NT2/D1 (cell line): ENCODE data around the gene SCTR.

Source experiments
- SUZ12 ChIP-seq: IDR thresholded peaks from 2 replicates; pipeline ENCODE4 v1.6.1; 2011; ENCODE audit not compliant: insufficient read length, insufficient read depth; ENCODE audit errors: extremely low read depth
- YY1 ChIP-seq: IDR thresholded peaks from 2 replicates; pipeline ENCODE4 v1.6.1; 2011; ENCODE audit not compliant: insufficient read length, insufficient read depth
- ZNF274 ChIP-seq: IDR thresholded peaks from 2 replicates; pipeline ENCODE4 v1.6.1; 2011; ENCODE audit warnings: mild to moderate bottlenecking, low read depth, low read length

- no peak for TF ChIP-seq YY1
- TF ChIP-seq ZNF274: no peak
- TF ChIP-seq SUZ12: no peak
These were observed 43.0 kb upstream of the SCTR start for GRCh38 chr2:119567292-119567691.
